K562 (cell line): ENCODE results near the gene BCAN. TPM values are rescaled to one million over a fixed set of nuclear protein-coding genes. Genes with fewer than 3 reads are reported as not detected.

Experiments
- ARHGAP35 ChIP-seq: fragments of 450-650 bp; IDR thresholded peaks from 2 replicates; pipeline ENCODE4 v1.6.1; 2018; ENCODE audit not compliant: partially characterized antibody
- CXXC5 ChIP-seq: fragments of 250-450 bp; sonication (Bioruptor Pico); IDR thresholded peaks from 2 replicates; pipeline ENCODE4 v1.8.0; 2022; ENCODE audit warnings: inconsistent platforms, mild to moderate bottlenecking, moderate library complexity
- EZH2 ChIP-seq: IDR thresholded peaks from 2 replicates; pipeline ENCODE4 v1.6.1; 2012; ENCODE audit warnings: low read depth, mild to moderate bottlenecking, inconsistent platforms, low read length, borderline replicate concordance
- FOXJ3 ChIP-seq: sonication (generic); formaldehyde crosslinking; IDR thresholded peaks from 2 replicates; pipeline ENCODE4 v1.4.0; 2020; ENCODE audit warnings: mild to moderate bottlenecking, missing genetic modification reagents
- HLTF ChIP-seq: fragments of 450-650 bp; IDR thresholded peaks from 2 replicates; pipeline ENCODE4 v1.6.1; 2016
- HNRNPL ChIP-seq: fragments of 200-400 bp; formaldehyde crosslinking; IDR thresholded peaks from 2 replicates; pipeline ENCODE4 v1.6.1; 2017; ENCODE audit warnings: low read depth, mild to moderate bottlenecking, low read length
- L3MBTL2 ChIP-seq: fragments of 450-650 bp; IDR thresholded peaks from 2 replicates; pipeline ENCODE4 v1.6.1; 2016; ENCODE audit warnings: mild to moderate bottlenecking, moderate library complexity
- MAFF ChIP-seq: IDR thresholded peaks from 2 replicates; pipeline ENCODE4 v1.6.1; 2012; ENCODE audit warnings: low read length, improper control_type of control experiment
- NR2C1 ChIP-seq, 2 experiments: fragments of 450-650 bp; IDR thresholded peaks; 2 replicates each; pipeline ENCODE4 v1.6.1; 2017; ENCODE audit warnings: mild to moderate bottlenecking in 2 of 2, antibody characterized with exemption in 1 of 2, inconsistent platforms in 1 of 2, missing compliant biosample characterization in 1 of 2, missing genetic modification characterization in 1 of 2
- PTRF ChIP-seq: fragments of 450-650 bp; IDR thresholded peaks from 2 replicates; pipeline ENCODE4 v1.6.1; 2016; ENCODE audit warnings: mild to moderate bottlenecking, missing genetic modification characterization, missing compliant biosample characterization
- SMARCE1 ChIP-seq: fragments of 450-650 bp; IDR thresholded peaks from 2 replicates; pipeline ENCODE4 v1.7.1; 2016; ENCODE audit warnings: mild to moderate bottlenecking
- SRSF3 ChIP-seq: fragments of 200-400 bp; formaldehyde crosslinking; IDR thresholded peaks from 2 replicates; pipeline ENCODE4 v1.6.1; 2016; ENCODE audit warnings: mild to moderate bottlenecking, low read length, moderate library complexity; ENCODE audit not compliant: insufficient read depth
- STAG1 ChIP-seq: sonication (generic); formaldehyde crosslinking; IDR thresholded peaks from 2 replicates; pipeline ENCODE4 v1.5.0; 2020; ENCODE audit warnings: missing genetic modification reagents, borderline replicate concordance
- TBP ChIP-seq: optimal IDR thresholded peaks from 2 replicates; pipeline ENCODE3; 2011; ENCODE audit warnings: low read depth, low read length, improper control_type of control experiment
- ZC3H8 ChIP-seq: fragments of 450-650 bp; IDR thresholded peaks from 2 replicates; pipeline ENCODE4 v1.6.1; 2017
- ZMIZ1 ChIP-seq, 2 experiments: fragments of 150-350 bp in 1 of 2; IDR thresholded peaks; 2 replicates each; pipeline ENCODE4 v1.6.1; 2012 to 2016; ENCODE audit warnings: low read depth in 2 of 2, low read length in 2 of 2, mild to moderate bottlenecking in 1 of 2, moderate library complexity in 1 of 2
- ZNF444 ChIP-seq: fragments of 250-450 bp; sonication (Bioruptor Pico); IDR thresholded peaks from 2 replicates; pipeline ENCODE4 v1.4.0; 2020; ENCODE audit warnings: mild to moderate bottlenecking, moderate library complexity
- polyA plus RNA-seq, 8 experiments: library from polyadenylated mRNA; depleted of rRNA in 4 of 8; stranded (reverse) in 5 of 8; unstranded in 3 of 8; fragments of >200 nt; fragmentation: Nextera tagmentation in 2 of 8; fragmentation: Illumina TruSeq in 1 of 8; extraction: Ambion mirVana in 2 of 8; extraction: Trizol in 1 of 8; gene quantifications; 2 replicates each; pipeline versions ENCODE4 v1.2.1 to v1.2.3, GENCODE V29; 2011 to 2014; ENCODE audit warnings: inconsistent platforms in 1 of 8, missing spikeins in 1 of 8
- total RNA-seq, 7 experiments: library from RNA; depleted of rRNA in 6 of 7; stranded (reverse); fragments of >200 nt in 6 of 7; fragmentation: Illumina TruSeq in 2 of 7; extraction: Trizol in 2 of 7; gene quantifications; 2 replicates each; pipeline versions ENCODE4 v1.2.1 to v1.2.3, GENCODE V29; 2011 to 2021; ENCODE audit warnings: low replicate concordance in 1 of 7
- TF ChIP-seq, protein P1 (sequence below): fragments of 250-450 bp; sonication (Bioruptor Pico); IDR thresholded peaks from 2 replicates; pipeline ENCODE4 v1.8.0; 2022; ENCODE audit warnings: inconsistent platforms, mild to moderate bottlenecking, moderate library complexity, borderline replicate concordance
- TF ChIP-seq, protein P2 (sequence below): fragments of 250-450 bp; sonication (Bioruptor Pico); IDR thresholded peaks from 2 replicates; pipeline ENCODE4 v1.5.0; 2021; ENCODE audit warnings: mild to moderate bottlenecking, moderate library complexity

Gene BCAN
- total and polyA plus RNA-seq, 9 of the 15 experiments (the other 6 are each of a cell fraction or from before 2014, with no cell fraction given) = 0.04 to 0.33 (median 0.14) TPM; not detected in 5

DNA sequence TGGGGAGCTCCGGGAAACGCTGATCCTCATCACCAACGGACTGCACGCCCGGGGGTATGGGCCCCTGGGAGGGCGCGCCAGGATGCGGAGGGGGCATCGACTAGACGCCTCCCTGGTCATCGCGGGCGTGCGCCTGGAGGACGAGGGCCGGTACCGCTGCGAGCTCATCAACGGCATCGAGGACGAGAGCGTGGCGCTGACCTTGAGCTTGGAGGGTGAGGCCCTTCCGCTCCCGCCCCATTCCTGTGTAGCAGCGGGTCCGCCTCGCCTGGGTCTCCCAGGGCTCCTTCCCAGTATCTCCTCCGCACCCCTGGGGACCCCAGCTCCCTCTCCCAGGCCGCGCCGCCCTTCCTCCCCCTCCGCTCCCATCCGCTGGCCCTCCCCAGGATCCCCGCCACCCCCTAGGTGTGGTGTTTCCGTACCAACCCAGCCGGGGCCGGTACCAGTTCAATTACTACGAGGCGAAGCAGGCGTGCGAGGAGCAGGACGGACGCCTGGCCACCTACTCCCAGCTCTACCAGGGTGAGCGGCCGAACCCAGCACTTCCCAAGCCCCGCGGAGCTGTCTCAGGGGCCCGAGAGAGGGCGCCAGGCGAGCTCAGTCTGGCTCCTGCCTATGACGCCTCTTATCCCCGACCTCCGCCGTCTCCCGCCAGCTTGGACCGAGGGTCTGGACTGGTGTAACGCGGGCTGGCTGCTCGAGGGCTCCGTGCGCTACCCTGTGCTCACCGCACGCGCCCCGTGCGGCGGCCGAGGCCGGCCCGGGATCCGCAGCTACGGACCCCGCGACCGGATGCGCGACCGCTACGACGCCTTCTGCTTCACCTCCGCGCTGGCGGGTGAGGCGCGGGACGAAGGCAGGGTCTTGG lies 17.7 kb upstream of the BCAN start (continued):
- TF ChIP-seq, protein P1, sequence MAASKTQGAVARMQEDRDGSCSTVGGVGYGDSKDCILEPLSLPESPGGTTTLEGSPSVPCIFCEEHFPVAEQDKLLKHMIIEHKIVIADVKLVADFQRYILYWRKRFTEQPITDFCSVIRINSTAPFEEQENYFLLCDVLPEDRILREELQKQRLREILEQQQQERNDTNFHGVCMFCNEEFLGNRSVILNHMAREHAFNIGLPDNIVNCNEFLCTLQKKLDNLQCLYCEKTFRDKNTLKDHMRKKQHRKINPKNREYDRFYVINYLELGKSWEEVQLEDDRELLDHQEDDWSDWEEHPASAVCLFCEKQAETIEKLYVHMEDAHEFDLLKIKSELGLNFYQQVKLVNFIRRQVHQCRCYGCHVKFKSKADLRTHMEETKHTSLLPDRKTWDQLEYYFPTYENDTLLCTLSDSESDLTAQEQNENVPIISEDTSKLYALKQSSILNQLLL (CRISPR knock-in tag) = no peak
- TF ChIP-seq SMARCE1 (no peak), PTRF (tag) (no peak), HNRNPL (no peak), ARHGAP35 (no peak), ZC3H8 (no peak), SRSF3 (no peak), L3MBTL2 (peak; percentile 96), EZH2 (no peak), TBP (peak; percentile 65), NR2C1 (IDR thresholded peaks at IDR 0.05) (no peak), NR2C1 (tag; IDR thresholded peaks at IDR 0.05) (peak; percentile 36; the same call in 1 of the 2 replicates), STAG1 (CRISPR knock-in tag) (0 out of 2 replicates have a peak, but pooled peaks have one; percentile 16), ZNF444 (no peak), HLTF (no peak), CXXC5 (peak; percentile 82), ZMIZ1 (IDR thresholded peaks at IDR 0.05; ENCODE audit: low read depth in 2 of 2, low read length in 2 of 2) (no peak), MAFF (no peak), FOXJ3 (CRISPR knock-in tag) (no peak)
- TF ChIP-seq, protein P2, sequence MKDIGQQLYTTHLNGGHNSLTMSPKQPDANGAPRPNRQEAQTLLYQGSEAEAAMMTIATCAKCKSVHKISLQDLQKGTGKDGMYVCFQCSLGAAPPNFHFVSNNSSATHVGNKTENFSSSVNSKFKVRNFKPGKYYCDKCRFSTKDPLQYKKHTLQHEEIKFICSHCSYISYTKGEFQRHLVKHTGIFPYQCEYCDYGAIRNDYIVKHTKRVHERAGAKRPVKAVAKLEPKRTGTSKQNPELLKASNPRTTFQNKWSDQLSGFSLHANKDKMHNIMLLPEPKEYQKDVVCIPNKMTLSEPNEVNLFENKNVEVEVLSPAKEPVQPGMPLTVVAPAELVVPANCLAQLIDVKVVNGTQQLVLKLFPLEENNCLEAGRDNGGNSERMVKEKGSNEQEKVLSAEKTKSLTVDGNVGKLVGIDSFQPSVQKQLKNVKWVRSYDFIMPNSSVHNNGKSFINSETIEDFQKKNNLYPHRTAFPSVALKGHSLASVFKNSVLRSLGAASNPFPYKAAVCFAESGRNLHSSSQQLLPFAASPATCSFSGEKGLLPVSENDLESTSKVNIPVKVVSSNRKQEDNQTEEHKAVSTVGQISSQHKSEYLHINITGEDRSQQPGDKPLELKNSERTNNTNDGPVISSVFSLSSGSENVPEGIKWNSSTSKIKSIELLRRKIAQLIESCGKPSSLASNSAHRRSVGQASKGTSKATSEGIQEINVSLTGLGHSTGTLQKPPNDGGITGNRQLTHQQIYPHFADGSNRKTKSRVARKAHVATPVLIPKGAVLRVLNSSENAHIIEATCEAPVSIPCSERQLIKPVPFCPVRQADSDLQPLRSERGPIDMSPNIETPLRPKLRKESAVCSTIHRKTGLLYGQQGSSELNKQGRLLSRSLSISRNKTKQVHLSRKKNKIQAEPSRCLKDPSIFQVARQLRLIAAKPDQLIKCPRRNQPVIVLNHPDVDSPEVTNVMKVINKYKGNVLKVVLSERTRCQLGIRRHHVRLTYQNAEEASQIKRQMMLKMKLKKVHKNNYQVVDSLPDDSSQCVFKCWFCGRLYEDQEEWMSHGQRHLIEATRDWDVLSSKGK (CRISPR knock-in tag) = no peak
